ENCODE data around the gene RECK. TPM values are rescaled to one million over a fixed set of nuclear protein-coding genes. Genes with fewer than 3 reads are reported as not detected.

RECK gene
- total RNA-seq, 4 donors from 2014 or later: 2.1 to 9.7 (median 3.7) TPM

DNA sequence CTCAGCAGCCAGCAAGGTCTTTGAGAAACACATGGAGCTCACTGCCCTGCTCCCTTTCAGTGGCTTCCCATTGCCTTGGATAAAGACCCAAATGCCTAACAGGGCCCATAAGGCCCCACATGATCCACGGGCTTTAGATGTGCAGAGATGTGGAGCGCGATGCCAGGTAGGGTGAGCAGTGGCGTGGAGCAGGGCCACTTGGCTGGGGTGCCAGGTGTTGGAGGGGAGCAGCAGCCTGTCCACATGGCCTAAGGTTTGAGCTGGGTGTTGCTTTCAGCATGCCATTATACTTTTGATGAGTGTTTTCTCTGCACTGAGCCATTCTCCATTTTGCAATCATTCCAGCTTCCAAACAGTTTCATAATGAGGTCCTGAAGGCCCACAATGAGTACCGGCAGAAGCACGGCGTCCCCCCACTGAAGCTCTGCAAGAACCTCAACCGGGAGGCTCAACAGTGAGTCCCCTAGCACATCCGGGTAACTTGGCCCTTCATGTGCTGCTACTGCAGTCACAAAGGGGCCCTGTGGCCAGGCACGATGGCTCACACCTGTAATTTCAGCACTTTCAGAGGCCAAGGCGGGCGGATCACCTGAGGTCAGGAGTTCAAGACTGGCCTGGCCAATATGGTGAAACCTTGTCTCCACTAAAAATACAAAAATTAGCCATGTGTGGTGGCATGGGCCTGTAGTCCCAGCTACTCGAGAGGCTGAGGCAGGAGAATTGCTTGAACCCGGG lies 110.9 kb downstream of the RECK start:
- H3K4me3 ChIP-seq (ENCODE audit: low read depth, poor library complexity, severe bottlenecking): no peak overlapping the region
- DNase-seq (ENCODE audit: low spot score in 2 of 2): no peak
- 93 to 96% methylated on average over 14 of the region's 14 CpGs for WGBS, 2 donors
- TF ChIP-seq, protein P1, sequence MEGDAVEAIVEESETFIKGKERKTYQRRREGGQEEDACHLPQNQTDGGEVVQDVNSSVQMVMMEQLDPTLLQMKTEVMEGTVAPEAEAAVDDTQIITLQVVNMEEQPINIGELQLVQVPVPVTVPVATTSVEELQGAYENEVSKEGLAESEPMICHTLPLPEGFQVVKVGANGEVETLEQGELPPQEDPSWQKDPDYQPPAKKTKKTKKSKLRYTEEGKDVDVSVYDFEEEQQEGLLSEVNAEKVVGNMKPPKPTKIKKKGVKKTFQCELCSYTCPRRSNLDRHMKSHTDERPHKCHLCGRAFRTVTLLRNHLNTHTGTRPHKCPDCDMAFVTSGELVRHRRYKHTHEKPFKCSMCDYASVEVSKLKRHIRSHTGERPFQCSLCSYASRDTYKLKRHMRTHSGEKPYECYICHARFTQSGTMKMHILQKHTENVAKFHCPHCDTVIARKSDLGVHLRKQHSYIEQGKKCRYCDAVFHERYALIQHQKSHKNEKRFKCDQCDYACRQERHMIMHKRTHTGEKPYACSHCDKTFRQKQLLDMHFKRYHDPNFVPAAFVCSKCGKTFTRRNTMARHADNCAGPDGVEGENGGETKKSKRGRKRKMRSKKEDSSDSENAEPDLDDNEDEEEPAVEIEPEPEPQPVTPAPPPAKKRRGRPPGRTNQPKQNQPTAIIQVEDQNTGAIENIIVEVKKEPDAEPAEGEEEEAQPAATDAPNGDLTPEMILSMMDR (IDR thresholded peaks at IDR 0.05): no peak
- TF ChIP-seq POLR2A (IDR thresholded peaks at IDR 0.05): no peak
- intact Hi-C loops (cut with DNase I; ENCODE audit: low total_unique reads): no loop called here

DNA sequence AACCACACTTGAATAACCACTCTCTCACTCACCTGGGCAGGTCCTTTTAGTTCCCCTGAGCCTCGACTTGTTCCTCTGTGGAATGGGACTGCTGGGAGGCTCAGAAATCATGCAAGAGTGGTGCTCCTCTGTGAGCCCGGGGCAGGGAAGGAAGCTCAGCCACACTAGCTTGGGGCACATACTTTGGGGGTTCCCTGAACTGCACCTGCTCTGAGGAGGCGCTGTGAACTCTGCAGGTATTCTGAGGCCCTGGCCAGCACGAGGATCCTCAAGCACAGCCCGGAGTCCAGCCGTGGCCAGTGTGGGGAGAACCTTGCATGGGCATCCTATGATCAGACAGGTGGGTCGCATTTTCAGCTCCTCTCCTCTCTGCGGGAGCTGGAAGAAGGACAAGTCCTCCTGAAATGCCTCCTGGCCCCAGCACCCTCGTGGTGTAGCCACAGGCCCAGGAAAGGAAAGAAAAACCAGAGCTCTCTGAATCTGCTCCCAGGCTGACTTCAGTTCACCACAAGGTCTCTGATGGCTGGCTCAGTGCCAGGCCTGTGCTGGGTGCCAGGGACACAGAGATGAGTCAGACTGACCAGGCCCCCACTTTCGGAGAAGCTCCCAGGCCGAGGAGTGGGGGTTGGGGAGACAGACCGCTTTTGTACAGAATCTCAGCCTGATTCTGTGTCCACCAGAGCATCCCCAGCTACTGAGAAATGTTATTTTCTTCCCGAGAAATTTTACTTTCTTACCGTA lies 111.8 kb downstream of the RECK start:
- TF ChIP-seq, protein P1 (IDR thresholded peaks at IDR 0.05): no peak
- no peak for TF ChIP-seq POLR2A (IDR thresholded peaks at IDR 0.05)
- H3K4me3 ChIP-seq (ENCODE audit: low read depth, poor library complexity, severe bottlenecking): no peak overlapping the region
- DNase-seq (ENCODE audit: low spot score in 2 of 2): peak; percentile 94 to 99
- intact Hi-C loops (cut with DNase I; ENCODE audit: low total_unique reads): no loop called here
- 61 to 65% methylated on average over 14 of the region's 14 CpGs for WGBS, 2 donors

DNA sequence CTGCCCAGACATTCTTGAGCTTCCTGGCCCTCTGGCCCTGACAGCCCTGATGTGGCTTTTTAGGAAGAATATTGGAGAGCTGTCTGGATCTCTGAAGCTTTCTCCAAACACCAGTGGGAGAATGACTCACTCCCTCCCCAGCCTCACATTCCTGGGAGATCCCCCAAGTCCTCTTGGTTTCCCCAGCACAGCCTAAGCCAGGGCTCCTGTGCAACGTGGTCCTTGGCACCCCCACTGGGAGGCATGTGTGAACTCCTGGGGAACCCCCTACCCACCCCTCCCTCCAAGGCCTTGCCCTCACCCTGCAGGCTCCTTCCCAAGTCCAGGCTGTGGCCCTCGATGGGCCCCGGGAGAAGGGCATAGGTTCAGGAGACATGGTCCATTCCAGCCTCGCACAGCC lies 112.5 kb downstream of the RECK start:
- DNase-seq (ENCODE audit: low spot score in 2 of 2): peak in 1 of 2 donors; percentile 80
- TF ChIP-seq, protein P1 (IDR thresholded peaks at IDR 0.05): no peak
- TF ChIP-seq POLR2A (IDR thresholded peaks at IDR 0.05): no peak
- no peak overlapping the region for H3K4me3 ChIP-seq (ENCODE audit: low read depth, poor library complexity, severe bottlenecking)
- 63 to 71% methylated on average over 4 of the region's 4 CpGs for WGBS, 2 donors
- intact Hi-C loops (cut with DNase I; ENCODE audit: low total_unique reads): no loop called here

DNA sequence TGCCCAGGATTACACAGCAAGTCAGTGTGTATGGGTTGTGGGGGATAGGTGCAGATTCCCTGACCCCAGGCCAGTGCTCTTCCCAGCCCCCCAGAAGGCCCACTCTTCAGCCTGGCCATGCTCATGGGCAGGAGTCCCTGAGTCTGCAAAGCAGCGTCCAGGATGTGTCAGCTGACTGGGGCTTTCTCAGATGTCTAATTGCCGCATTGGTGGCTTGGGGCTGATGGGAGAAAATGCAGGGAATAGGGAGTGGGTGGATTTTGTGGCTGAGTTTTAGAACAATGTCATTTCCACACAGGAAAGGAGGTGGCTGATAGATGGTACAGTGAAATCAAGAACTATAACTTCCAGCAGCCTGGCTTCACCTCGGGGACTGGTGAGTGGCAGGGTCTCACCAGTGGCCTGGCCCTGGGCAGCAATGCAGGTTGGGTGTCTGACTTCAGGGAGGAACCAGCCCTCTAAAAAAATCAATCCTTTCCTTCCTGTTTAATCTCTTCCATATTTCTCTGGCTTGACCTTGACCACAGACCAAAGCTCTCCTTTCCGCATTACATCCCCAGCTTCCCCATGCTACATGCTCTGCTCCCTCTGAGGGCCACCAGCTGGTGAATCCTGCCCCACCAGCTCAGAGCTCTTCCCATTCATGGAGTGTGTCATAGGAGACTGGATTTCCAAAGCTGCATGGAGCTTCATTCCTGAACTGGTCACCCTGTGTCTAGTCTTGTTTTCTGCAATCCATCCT lies 114.0 kb downstream of the RECK start:
- intact Hi-C loops (cut with DNase I; ENCODE audit: low total_unique reads): no loop called here
- no peak overlapping the region for H3K4me3 ChIP-seq (ENCODE audit: low read depth, poor library complexity, severe bottlenecking)
- TF ChIP-seq POLR2A (IDR thresholded peaks at IDR 0.05): no peak
- TF ChIP-seq, protein P1 (IDR thresholded peaks at IDR 0.05): no peak
- 64 to 78% methylated on average over 4 of the region's 4 CpGs for WGBS, 2 donors
- no peak for DNase-seq (ENCODE audit: low spot score in 2 of 2)

DNA sequence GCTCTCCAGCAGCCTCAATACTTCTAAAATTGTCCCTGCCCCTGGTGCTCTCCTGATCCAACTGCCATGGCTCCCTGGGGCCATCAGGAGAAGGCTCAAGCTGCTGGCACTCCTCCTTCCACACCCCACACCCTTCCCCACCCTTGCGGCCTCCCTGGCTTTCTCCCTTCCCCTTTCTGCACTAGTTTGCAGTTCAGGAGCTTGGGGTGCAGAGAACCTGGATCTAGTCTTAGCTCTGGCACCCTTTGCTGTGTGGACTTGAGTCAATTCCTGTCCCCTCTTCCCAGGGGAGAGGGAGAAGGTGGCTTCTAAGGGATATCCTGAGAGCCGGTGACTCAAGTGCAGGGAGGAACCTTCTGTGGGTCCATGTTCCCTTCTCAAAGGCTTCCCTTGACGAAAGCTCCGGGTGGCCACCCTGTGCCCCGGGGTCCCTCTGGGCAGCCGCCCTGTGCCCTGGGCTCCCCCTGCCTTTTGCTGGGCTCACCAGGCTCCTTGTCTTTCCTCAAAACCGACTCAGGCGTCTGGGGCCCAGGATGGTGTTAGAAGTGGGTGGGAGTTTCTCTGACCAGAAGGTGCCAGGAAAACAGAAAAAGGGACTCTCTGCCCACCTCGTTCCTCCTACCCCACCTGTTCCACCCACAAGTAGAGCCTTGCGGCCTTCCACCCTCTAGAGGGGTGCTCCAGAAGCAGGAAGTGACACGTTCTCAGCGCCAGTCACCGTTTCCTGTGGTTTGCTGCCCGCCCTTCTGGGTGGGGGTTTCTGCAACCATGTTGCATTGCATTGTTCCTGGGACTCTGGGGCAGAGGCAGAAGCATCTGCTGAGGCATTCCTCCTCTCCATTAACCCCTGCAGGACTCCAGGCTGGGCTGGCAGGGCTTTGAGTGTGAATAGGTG lies 114.8 kb downstream of the RECK start:
- H3K4me3 ChIP-seq (ENCODE audit: low read depth, poor library complexity, severe bottlenecking): no peak overlapping the region
- intact Hi-C loops (cut with DNase I; ENCODE audit: low total_unique reads): no loop called here
- peak in 1 of 2 donors; percentile 92 for DNase-seq (ENCODE audit: low spot score in 2 of 2)
- TF ChIP-seq, protein P1 (IDR thresholded peaks at IDR 0.05): no peak
- 74% methylated on average over 14 of the region's 14 CpGs for WGBS, 2 donors

All from lower leg skin (tissue), 4 donors.